GM12801 (cell line): ENCODE data around the gene FAM83G.
"Not testable (repeated sequence)": the region's sequence is repeated elsewhere in the genome, so short reads cannot be mapped to it uniquely, and the experiment has no call there.

Experiments used
- TF ChIP-seq, protein P1 (sequence below): IDR thresholded peaks from one replicate; pipeline ENCODE4 v1.5.1; 2011; ENCODE audit warnings: control low read depth; ENCODE audit not compliant: insufficient read length; ENCODE audit errors: extremely low read depth

FAM83G gene, protein sequence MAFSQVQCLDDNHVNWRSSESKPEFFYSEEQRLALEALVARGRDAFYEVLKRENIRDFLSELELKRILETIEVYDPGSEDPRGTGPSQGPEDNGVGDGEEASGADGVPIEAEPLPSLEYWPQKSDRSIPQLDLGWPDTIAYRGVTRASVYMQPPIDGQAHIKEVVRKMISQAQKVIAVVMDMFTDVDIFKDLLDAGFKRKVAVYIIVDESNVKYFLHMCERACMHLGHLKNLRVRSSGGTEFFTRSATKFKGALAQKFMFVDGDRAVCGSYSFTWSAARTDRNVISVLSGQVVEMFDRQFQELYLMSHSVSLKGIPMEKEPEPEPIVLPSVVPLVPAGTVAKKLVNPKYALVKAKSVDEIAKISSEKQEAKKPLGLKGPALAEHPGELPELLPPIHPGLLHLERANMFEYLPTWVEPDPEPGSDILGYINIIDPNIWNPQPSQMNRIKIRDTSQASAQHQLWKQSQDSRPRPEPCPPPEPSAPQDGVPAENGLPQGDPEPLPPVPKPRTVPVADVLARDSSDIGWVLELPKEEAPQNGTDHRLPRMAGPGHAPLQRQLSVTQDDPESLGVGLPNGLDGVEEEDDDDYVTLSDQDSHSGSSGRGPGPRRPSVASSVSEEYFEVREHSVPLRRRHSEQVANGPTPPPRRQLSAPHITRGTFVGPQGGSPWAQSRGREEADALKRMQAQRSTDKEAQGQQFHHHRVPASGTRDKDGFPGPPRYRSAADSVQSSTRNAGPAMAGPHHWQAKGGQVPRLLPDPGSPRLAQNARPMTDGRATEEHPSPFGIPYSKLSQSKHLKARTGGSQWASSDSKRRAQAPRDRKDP

DNA sequence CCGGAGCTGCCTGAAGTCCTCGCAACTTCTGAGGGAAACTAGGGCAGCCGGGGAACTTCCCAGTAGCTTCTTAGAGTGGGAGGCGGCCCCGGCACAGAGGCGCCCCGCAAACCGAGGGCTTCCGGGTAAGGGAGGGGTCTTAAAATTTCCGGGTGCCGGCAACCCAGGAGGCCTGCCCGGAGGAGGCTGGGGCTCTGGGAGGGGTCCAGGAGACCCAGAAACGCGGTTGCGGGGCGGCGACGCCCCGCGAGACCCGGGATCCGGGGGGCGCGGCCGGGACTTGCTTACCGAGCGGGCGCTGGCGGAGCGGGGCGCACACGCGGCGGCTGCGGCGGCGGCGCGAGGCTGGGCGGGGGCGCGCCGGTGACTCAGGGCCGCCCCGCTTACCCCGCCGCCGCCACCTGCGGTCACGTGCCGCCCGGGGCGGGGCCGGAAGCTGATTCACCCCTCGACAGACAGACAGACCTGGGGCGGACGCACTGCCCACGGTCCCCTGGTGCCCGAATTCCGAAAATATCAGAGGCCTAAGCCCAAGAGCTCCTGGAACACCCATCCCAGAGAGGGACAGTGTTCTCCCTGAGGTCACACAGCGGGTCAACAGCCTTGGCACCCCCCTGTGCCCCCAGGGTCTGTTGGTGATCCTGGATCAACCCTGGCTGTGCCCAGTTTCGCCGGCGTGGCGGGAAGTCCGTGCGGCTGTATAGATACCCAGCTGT, at the start of gene FAM83G:
FAM83G (minus strand) TSS at position 344 of the 716 bp plus-strand sequence. CDS start 723 bp downstream, outside the sequence.
- TF ChIP-seq, protein P1, sequence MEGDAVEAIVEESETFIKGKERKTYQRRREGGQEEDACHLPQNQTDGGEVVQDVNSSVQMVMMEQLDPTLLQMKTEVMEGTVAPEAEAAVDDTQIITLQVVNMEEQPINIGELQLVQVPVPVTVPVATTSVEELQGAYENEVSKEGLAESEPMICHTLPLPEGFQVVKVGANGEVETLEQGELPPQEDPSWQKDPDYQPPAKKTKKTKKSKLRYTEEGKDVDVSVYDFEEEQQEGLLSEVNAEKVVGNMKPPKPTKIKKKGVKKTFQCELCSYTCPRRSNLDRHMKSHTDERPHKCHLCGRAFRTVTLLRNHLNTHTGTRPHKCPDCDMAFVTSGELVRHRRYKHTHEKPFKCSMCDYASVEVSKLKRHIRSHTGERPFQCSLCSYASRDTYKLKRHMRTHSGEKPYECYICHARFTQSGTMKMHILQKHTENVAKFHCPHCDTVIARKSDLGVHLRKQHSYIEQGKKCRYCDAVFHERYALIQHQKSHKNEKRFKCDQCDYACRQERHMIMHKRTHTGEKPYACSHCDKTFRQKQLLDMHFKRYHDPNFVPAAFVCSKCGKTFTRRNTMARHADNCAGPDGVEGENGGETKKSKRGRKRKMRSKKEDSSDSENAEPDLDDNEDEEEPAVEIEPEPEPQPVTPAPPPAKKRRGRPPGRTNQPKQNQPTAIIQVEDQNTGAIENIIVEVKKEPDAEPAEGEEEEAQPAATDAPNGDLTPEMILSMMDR: no peak

DNA sequence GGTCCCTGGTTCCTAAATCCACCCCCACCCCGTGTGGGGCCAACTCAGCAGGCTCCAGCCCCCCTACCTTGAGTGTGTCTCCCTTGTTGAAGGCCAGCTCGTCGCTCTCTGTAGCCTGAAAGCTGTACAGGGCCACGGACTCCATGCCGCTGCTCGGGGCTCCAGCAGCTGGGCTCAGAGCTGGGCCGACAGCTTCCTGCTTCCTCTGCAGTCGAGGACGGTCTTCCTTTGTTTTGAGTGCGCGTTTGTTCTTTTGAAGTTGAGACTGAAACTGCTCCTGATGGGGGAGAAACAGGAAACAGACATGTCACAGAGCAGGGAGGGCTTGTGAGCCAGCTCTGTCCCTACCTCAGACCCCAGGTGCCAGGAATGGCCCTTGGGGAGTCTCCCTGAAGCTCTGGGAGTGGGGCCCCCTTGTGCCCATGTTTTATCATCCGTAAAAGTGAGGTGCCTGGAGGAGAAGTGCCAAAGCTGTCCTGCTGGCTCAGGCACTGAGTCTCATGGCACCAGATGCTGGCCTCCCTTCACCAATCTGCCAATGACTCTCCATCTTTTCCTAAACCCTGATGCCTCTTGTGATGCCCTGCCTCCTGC, 42.3 kb upstream of the FAM83G start, which contains the start of gene GRAP:
GRAP (minus strand) TSS at position 176 of the 594 bp plus-strand sequence; CDS start at position 145, 31 bp downstream.
- TF ChIP-seq, protein P1: not testable (repeated sequence)

DNA sequence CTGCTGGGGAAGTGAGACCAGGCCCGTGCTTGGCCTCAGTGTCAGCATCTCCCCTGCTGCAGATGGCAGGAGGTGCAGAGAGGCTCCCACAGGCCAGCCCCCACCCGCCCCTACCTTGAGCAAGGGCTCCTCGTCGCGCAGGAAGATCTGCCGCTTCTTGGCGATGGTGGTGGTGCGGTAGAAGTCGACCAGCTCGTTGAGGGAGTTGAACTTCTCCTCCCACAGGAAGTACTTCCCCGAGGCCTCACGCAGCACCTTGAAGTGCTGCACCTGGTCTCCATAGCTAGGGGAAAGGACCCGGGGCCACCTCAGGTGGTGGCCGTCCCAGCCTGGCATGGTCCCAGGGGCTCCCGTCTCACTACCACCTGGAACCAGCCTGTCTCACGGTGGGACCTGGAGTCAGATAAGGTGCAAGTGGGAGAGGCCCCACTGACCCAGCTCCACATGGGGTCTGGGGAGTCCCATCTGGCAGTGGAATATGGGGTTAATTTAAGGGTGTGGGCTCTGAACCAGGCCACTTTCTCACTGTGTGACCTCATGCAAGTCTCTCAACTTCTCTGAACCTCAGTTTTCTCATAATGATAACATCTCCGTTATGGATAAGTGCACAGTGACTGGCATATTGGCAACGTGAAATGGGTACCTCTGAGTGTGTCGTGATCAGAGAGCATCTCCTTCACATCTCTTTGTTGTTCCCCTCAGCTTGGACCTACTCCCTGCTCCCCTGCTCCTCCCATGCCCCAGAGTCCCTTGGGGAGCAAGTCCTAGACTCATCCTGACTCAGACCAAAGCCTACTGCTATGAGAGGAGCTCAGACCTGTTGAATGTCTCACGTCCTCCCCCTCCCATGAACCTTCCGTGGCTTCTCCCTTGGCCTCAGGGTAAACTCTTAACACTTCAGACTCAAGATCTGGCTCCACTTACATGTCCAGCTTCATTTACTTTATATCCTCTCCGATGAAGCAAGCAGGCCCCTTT, 19.8 kb upstream of the FAM83G start:
- TF ChIP-seq, protein P1: no peak

DNA sequence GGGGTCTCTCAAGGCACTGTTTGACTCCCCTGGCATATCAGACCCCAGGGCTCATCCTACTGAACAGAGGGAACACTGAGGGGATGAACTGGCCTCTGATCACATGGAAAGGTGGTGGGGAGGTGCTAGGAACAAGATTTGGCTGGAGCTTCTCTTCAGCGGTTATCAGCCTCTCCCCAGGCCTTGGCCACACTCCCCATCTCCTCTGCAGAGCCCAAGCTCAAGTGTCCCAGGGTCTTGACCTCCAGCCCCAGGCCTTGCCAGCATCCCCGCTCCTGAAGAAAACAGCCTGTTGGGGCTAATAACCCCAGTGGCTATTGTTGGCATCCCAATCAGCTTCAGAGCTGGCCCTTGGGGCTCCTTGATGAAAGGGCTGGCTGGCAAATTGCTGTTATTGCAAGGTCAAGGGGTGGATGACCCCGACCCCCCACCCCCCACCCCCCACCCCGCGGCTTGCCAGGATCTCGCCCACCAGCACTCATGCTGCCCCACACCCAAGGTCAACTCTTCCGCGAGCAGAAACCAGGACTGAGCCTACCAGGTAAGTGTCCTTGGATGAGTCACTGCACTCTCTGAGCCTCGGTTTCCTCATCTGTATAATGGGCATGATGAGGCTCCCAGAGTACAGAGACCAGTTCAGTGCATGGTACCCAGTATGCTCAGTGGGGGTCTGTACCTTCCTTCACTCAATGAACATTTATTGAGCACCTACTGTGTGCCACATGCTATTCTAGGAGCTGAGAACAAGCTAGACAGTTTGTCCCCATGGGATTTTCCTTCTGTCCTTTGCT, 18.8 kb upstream of the FAM83G start:
- TF ChIP-seq, protein P1: no peak

DNA sequence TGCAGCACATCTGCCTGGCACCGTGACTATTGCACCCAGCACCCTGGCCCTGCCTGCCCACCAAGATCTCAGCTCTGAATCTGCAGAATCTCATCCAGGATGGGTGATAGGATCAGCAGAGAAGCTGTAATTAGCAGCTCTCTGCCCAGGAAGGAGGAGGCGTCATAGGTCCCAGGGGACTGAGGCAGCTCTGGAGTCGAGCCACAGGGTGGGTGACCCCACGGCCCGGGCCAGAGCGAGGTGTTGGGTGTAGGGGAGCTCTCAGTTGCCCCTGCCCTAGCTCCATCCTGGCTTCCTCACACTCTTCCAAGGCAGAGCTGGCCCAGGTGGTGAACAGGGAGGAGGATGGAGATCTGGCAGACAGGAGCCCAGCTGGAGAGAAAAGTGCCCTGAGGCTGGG, 18.2 kb upstream of the FAM83G start:
- TF ChIP-seq, protein P1: no peak

DNA sequence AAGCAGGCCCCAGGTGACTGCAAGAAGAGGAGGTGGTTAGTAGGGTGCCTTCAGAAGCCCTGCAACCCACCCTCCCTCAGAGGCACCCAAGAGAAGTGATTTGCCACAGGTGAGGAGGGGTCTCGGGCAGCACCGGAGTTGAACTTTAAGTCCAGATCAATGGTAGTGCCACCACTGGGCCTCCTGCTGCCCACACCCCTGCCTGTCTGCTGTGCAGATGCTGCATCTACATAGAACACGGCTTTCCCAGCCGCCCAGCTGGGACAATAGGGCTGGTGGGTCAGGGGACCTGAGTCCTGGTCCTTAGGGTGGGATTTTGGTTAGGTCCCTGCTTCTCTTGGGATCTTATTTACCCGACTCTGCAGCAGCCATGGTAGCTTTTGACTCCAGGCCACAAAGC, 17.6 kb upstream of the FAM83G start:
- TF ChIP-seq, protein P1: no peak
